ENCODE data around the gene OR2T34. TPM values are rescaled to one million over a fixed set of nuclear protein-coding genes. Genes with fewer than 3 reads are reported as not detected.
"Not testable (repeated sequence)": the region's sequence is repeated elsewhere in the genome, so short reads cannot be mapped to it uniquely, and the experiment has no call there.

OR2T34 gene
- total and polyA plus RNA-seq, 7 donors, result not detected

DNA sequence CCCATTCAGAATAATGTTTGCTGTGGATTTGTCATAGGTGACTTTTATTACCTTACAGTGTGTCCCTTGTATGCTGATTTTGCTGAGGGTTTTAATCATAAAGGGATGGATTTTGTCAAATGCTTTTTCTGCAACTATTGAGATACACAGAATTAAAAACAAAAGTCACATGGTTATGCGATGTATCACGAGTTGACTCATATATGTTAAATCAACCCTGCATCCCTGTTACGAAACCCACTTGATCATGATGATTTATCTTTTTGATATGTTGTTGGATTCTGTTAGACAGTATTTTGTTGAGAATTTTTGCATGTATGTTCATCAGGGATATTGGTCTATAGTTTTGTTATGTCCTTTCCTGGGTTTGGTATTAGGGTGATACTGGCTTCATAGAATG lies 10.7 kb upstream of the OR2T34 start:
- 85 to 89% methylated on average over 3 of the region's 3 CpGs for WGBS, 2 donors
- Histone ChIP-seq H3K27me3 (no peaks in the 10 kb centered on the region), H3K27ac (no peak overlapping the region), H3K9me3 (no peaks in the 10 kb centered on the region), H3K36me3 (no peaks in the 10 kb centered on the region), H3K4me3 (no peak overlapping the region), H3K4me1 (no peaks in the 10 kb centered on the region)
- DNase-seq, result no peak
- intact Hi-C loops (cut with DNase I), result no loop called here
- TF ChIP-seq, protein P1, sequence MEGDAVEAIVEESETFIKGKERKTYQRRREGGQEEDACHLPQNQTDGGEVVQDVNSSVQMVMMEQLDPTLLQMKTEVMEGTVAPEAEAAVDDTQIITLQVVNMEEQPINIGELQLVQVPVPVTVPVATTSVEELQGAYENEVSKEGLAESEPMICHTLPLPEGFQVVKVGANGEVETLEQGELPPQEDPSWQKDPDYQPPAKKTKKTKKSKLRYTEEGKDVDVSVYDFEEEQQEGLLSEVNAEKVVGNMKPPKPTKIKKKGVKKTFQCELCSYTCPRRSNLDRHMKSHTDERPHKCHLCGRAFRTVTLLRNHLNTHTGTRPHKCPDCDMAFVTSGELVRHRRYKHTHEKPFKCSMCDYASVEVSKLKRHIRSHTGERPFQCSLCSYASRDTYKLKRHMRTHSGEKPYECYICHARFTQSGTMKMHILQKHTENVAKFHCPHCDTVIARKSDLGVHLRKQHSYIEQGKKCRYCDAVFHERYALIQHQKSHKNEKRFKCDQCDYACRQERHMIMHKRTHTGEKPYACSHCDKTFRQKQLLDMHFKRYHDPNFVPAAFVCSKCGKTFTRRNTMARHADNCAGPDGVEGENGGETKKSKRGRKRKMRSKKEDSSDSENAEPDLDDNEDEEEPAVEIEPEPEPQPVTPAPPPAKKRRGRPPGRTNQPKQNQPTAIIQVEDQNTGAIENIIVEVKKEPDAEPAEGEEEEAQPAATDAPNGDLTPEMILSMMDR (IDR thresholded peaks at IDR 0.05), result no peak
- no peak for TF ChIP-seq POLR2A (IDR thresholded peaks at IDR 0.05)
- TF ChIP-seq EP300 (IDR thresholded peaks at IDR 0.05), result no peak
- no peak for TF ChIP-seq POLR2AphosphoS5 (IDR thresholded peaks at IDR 0.05)

DNA sequence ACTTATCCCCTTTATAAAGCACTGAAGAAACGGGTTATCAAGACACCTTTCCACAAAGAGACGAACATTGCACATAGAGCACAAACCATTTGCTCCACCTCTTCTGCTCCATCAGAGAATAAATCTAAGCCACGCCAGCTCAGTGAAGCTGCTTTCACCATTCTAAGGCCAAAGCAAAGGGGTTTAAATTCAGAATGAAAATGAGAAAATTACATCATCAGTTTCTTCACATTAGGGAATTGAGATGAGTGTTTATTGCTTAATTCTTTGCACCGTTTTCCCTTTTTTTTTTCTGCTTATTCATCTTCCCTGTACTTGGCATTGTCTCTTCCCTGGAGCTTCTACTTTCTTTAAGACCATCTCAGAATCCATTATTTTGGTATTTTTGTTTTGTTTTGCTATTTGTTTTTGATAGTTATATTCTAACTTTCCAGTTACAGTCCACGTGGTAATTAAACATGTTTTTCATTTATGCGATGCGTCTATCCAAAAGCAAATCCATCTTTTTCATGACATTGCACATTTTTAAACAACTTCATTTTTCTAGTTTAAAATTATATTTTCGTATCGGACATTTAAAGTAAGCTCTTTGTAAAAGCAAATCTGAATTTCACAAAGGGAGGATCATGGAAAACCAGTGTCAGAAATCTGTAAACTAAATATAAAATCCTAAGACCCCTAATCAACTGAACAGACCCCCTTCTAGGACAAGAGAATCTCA lies 1.9 kb upstream of the OR2T34 start:
- H3K4me1 ChIP-seq, result no peaks in the 10 kb centered on the region

DNA sequence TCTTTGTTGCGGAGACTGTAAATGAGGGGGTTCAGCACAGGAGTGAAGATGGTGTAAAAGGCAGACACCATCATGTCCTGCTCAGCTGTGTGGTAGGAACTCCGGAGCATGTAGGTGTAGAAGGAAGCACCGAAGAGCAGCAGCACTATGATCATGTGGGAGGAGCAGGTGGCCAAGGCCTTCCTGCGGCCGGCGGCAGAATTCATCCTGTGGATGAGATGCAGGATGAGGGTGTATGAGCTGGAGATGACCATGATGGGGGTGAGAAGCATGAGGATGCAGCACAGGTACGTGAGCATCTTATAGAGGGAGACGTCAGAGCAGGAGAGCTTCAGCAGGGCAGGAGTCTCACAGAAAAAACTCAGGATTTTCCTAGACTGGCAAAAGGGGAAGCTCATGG lies 701 bp downstream of the OR2T34 start:
- H3K9me3 ChIP-seq; H3K36me3 ChIP-seq; H3K27ac ChIP-seq; H3K4me1 ChIP-seq; DNase-seq; H3K27me3 ChIP-seq; H3K4me3 ChIP-seq; intact Hi-C loops (cut with DNase I): not testable (repeated sequence)
- WGBS, 2 donors, result 80 to 96% methylated on average over 6 of the region's 8 CpGs

More for the DNA sequence above, 1.9 kb upstream of the OR2T34 start:
- Histone ChIP-seq H3K27me3 (no peaks in the 10 kb centered on the region), H3K9me3 (no peaks in the 10 kb centered on the region), H3K36me3 (no peaks in the 10 kb centered on the region), H3K27ac (no peak overlapping the region), H3K4me3 (no peak overlapping the region)
- DNase-seq, result no peak
- 77 to 85% methylated on average over 9 of the region's 9 CpGs for WGBS, 2 donors
- intact Hi-C loops (cut with DNase I), result no loop called here
- TF ChIP-seq POLR2A (IDR thresholded peaks at IDR 0.05) (no peak), POLR2AphosphoS5 (IDR thresholded peaks at IDR 0.05) (no peak), EP300 (IDR thresholded peaks at IDR 0.05) (no peak)
- TF ChIP-seq, protein P1 (IDR thresholded peaks at IDR 0.05), result no peak

DNA sequence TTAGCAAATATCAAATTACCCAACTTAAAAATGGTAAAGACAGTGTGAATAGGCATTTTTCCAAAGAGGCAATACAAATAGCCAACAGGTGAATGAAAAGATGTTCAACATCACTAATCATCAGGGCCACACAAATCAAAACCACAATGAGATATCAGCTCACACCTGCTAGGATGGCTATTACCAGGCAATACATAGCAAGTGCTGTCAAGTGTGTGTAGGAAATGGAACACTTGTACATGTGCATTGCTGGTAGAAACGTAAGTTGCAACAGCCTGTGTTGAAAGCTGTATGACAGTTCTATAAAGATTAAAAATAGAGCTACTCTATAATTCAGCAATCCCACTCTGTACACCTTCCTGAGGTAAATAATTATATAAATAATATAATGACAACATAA lies 2.5 kb downstream of the OR2T34 start:
- H3K27ac ChIP-seq; H3K27me3 ChIP-seq; H3K36me3 ChIP-seq; DNase-seq; H3K4me3 ChIP-seq; H3K4me1 ChIP-seq; H3K9me3 ChIP-seq; intact Hi-C loops (cut with DNase I): not testable (repeated sequence)
- WGBS, 2 donors, result no CpG with 5 or more reads among the region's 1 CpG

DNA sequence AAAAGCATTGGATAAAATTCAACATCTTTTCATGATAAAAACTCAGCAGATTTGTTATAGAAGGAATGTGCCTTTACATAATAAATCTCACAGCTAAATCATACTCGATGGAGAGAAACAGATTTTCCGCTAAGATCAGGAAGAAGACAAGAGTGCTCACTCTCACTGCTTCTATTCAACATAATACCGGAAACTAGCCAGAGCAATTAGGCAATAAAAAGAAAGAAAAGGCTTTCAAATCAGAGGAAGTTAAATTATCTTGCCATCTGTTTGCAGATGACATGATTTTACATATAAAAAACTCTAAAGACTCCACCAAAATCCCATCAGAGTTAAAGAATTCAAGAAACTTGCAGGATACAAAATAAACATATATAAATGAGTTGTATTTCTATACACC lies 3.7 kb downstream of the OR2T34 start:
- intact Hi-C loops (cut with DNase I); H3K27ac ChIP-seq; H3K27me3 ChIP-seq; H3K4me1 ChIP-seq; H3K36me3 ChIP-seq; DNase-seq; H3K9me3 ChIP-seq; H3K4me3 ChIP-seq: not testable (repeated sequence)
- 61 to 64% methylated on average over 3 of the region's 3 CpGs for WGBS, 2 donors

DNA sequence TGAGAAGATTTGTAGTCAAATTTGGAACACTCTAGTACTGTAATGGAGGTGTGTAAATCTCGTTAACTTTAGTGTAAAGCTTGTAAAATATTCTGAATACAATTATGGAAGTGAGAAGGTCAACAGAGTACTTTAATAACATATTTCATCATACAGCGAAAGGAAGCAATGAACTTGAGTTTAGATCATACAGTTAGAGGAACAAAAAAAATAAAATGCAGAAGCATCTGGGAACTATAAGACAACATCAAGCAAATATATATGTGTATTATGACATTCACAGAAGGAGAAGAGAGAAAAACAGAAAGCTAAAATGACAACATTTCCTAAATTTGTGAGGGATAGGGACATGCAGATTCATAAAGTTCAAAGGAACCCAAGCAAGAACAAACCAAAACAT lies 5.5 kb downstream of the OR2T34 start:
- 7 to 65% methylated on average over 2 of the region's 2 CpGs for WGBS, 2 donors
- H3K4me3 ChIP-seq; H3K36me3 ChIP-seq; intact Hi-C loops (cut with DNase I); H3K27ac ChIP-seq; H3K4me1 ChIP-seq; H3K27me3 ChIP-seq; H3K9me3 ChIP-seq; DNase-seq: not testable (repeated sequence)

DNA sequence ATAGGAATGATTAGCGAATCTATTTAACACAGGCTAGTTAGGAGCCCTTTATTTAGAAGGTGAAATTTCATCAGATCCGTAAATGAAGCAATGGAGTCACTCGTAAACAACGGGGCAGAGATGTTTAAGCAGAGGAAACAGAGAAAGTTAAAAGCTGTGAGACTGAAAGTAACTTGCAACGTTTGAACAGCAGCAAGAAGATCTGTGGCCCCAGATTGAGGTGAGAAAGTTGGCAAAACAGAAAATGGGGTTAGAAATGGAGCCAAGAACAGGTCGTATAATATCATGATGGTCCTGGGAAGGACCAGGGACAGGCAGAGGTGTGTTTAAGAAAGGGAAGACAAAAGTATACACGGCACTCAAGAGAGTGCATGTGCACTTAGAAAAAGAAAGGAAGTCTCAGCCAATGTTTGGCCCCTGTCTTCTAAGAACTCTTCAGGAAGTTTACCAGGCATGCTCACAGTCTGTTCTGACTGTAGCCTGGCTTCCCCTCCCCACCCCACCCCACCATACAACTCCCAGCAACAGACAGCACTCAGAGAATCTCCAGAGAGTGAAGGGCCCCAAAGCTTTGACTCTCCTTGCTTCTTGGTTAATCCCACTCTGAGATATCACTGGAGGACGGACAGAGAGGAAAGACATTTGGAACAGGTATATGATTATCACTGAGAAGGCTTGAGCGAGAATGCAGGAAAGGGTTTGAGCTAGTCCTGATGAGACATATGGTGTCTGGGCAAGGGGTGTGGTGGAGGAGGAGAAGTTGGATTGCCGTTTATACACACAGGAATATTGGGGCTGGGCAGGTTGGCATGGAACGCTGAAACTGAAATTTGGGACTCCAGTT lies 8.8 kb downstream of the OR2T34 start:
- WGBS, 2 donors, result 61 to 69% methylated on average over 11 of the region's 11 CpGs
- H3K9me3 ChIP-seq; H3K36me3 ChIP-seq; H3K27me3 ChIP-seq; H3K4me3 ChIP-seq; H3K4me1 ChIP-seq; intact Hi-C loops (cut with DNase I); DNase-seq; H3K27ac ChIP-seq: not testable (repeated sequence)

DNA sequence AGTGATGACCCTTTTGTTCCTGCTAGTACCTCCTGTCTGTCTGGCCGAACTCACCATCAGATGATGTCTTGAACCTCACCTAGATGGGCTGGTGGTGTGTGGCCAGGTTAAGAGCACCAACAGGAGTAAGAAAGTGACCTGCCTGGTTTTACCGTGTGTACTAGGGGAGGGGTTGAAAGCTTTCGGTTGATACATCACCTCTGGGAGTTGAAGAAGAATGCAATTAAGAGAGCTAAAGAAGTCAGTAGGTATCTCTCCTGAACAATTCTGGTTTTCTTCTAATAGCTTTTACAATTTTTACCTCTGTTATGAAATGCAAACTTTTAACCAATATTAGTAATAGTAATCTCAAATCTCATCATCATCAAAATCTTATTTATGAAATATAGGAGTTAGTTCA lies 11.9 kb downstream of the OR2T34 start, which contains the start of gene OR2T29:
Gene OR2T29 (minus strand): TSS at position 101 of the 400 bp plus-strand sequence. CDS start 3,281 bp downstream, outside the sequence.
- H3K36me3 ChIP-seq; H3K9me3 ChIP-seq; H3K27me3 ChIP-seq; H3K27ac ChIP-seq; intact Hi-C loops (cut with DNase I); DNase-seq; H3K4me1 ChIP-seq; H3K4me3 ChIP-seq: not testable (repeated sequence)
- 81 to 84% methylated on average over 2 to 3 of the region's 3 CpGs for WGBS, 2 donors

DNA sequence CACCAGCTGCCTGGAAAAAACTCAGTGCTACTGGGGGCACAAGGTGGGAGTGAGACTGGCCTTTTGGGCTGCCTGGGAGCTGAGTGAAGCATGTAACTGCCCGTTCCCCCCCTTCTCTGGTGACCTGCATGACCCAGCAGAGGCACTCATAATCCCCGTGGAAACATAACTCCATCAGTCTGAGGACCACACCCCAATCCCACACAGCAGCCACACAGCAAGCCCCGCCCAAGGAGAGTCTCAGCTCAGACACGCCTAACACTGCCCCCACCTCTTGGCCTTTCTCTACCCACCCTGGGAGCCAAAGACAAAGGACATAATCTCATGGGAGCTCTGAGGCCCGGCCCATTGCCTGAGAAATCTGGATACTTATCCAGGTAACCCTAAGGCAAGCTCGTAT lies 23.5 kb downstream of the OR2T34 start:
- H3K4me3 ChIP-seq; H3K9me3 ChIP-seq; H3K27ac ChIP-seq; H3K4me1 ChIP-seq; H3K36me3 ChIP-seq; H3K27me3 ChIP-seq; intact Hi-C loops (cut with DNase I); DNase-seq: not testable (repeated sequence)
- no CpG with 5 or more reads among the region's 6 CpGs for WGBS, 2 donors

DNA sequence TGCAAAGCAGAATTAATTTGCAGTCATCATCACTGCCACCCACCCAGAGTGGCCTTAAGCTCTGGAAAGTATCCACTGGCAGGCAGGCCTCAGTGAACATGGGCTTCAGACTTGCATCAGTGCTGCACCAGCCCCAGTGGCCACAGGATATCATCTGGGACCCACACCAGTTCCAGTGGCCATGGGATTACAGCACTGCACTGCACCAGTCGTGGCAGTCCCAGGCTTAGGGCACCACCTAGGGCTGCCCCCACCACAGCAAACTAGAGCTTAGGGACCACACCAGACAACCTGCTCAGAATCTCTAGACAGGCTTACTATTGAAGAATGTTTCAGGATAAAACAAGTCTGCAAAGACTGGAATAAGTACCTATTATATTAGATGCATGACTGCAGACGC lies 27.2 kb downstream of the OR2T34 start:
- no CpG with 5 or more reads among the region's 2 CpGs for WGBS, 2 donors
- H3K4me1 ChIP-seq; H3K27ac ChIP-seq; H3K27me3 ChIP-seq; intact Hi-C loops (cut with DNase I); H3K36me3 ChIP-seq; H3K4me3 ChIP-seq; H3K9me3 ChIP-seq; DNase-seq: not testable (repeated sequence)

Measured in sigmoid colon (tissue), 7 donors.